ENCODE measurements around the gene TKTL1.

- TF ChIP-seq POLR2AphosphoS5 (IDR thresholded peaks at IDR 0.05) (no peak), EZH2 (IDR thresholded peaks at IDR 0.05; ENCODE audit: borderline replicate concordance, insufficient read depth, low read length, poor library complexity, severe bottlenecking) (no peak)
These were observed 81.2 kb downstream of the TKTL1 start for GRCh38 chrX:154376774-154377173.

Data from neural cell (in vitro differentiated cells).